Gastrocnemius medialis (tissue), 4 donors: ENCODE measurements around the gene KCNQ2. TPM values are rescaled to one million over a fixed set of nuclear protein-coding genes. Genes with fewer than 3 reads are reported as not detected.

Experiments used
- ATAC-seq, 2 donors: fragments of 150-250 bp; one replicate each; pipeline ENCODE4 v1.9.1; 2016
- DNase-seq, 2 donors: peaks; one replicate each; pipeline ENCODE4 v3.0.0-alpha.2; 2019
- H3K27ac ChIP-seq, 4 donors: fragments of 200-600 bp; sonication (generic); 1 replicate in 1 of 4; 2 replicates in 3 of 4; pipeline ENCODE4 v1.5.1; 2016 to 2018; ENCODE audit warnings: mild to moderate bottlenecking in 2 of 4, moderate library complexity in 1 of 4
- H3K27me3 ChIP-seq, 3 donors: fragments of 200-600 bp; sonication (generic) in 2 of 3; 1 replicate in 1 of 3; 2 replicates in 2 of 3; pipeline versions ENCODE4 v1.5.1 to v1.6.0; 2016 to 2019; ENCODE audit warnings: mild to moderate bottlenecking in 1 of 3, moderate library complexity in 1 of 3
- H3K36me3 ChIP-seq, 2 donors: fragments of 200-600 bp; sonication (generic) in 1 of 2; one replicate each; pipeline ENCODE4 v1.5.1; 2017 to 2018
- H3K4me1 ChIP-seq, 2 donors: fragments of 200-600 bp; sonication (generic) in 1 of 2; one replicate each; pipeline ENCODE4 v1.5.1; 2016 to 2017; ENCODE audit warnings: mild to moderate bottlenecking in 2 of 2
- H3K4me3 ChIP-seq, 4 donors: fragments of 200-600 bp; sonication (generic) in 3 of 4; 1 replicate in 1 of 4; 2 replicates in 3 of 4; pipeline ENCODE4 v1.5.1; 2016 to 2019; ENCODE audit warnings: mild to moderate bottlenecking in 2 of 4
- H3K9me3 ChIP-seq, 3 donors: fragments of 200-600 bp; sonication (generic) in 2 of 3; 1 replicate in 1 of 3; 2 replicates in 2 of 3; pipeline ENCODE4 v1.5.1; 2016 to 2019
- POLR2A ChIP-seq, 2 donors: fragments of 450-650 bp; IDR thresholded peaks; one replicate each; pipeline ENCODE4 v1.6.1; 2017; ENCODE audit warnings: antibody characterized with exemption in 2 of 2, mild to moderate bottlenecking in 2 of 2, moderate library complexity in 2 of 2
- in situ Hi-C, 4 donors: fragments of 200-750 bp; cut with MboI; loops; one replicate each; pipeline versions ENCODE4 v1.15.0 to v1.8.0; 2017; ENCODE audit warnings: low sequenced_read_pairs in 4 of 4
- intact Hi-C: fragments of 100-400 bp; cut with DNase I; formaldehyde crosslinking; loops from one replicate; pipeline ENCODE4 v1.15.1; 2023; ENCODE audit warnings: low total_unique reads
- total RNA-seq, 4 donors: library from RNA; depleted of rRNA; stranded (reverse); fragments of >200 nt; gene quantifications; one replicate each; pipeline versions ENCODE4 v1.1.0 to v1.2.3, GENCODE V29; 2016
- TF ChIP-seq, protein P1 (sequence below), 5 experiments: fragments of 450-650 bp in 3 of 5; fragments of 200-600 bp in 2 of 5; sonication (generic) in 2 of 5; IDR thresholded peaks in 4 of 5; conservative IDR thresholded peaks in 1 of 5; 1 replicate in 4 of 5; 2 replicates in 1 of 5; pipeline ENCODE4 v1.5.1; 2016 to 2019; ENCODE audit warnings: antibody characterized with exemption in 5 of 5, mild to moderate bottlenecking in 3 of 5, moderate library complexity in 3 of 5

Gene KCNQ2
- total RNA-seq, 4 donors from 2014 or later, result not detected

DNA sequence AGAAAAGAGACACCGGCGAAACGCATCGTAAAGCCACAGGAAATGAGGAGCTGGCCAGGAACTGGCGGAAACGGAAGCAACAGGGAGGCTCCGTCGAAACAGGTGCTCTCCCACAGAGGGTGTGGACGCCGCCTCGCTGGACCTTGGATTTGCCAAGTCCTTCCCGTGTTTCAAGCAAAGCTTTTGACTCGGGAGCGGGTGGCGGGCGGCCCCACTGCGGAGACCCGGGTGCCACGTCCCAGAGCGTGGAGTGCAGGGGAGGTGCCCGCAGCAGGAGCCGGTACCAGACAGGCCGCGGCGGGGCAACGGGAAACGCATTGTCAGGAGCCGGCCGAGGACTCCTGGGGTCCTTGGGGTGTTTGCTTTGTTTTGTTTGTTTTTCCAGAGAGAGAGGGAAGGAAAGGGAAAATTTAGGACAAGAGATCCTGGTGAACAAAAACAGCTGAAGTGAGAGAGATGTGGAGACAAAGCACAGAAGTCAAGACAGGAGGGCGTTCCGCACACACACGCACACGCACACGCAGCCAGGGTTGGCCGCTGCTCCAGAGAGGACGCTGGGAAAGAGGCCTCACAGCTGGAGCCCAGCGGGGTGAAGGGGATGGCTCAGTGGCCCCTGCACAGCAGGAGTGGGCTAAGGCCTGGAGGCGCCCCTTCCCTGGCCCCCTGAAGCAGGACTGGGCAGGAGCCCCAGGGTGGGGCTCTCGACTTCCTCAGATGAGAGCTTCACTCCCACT, 60.4 kb downstream of the KCNQ2 start:
- H3K4me1 ChIP-seq, result no peaks in the 10 kb centered on the region
- H3K9me3 ChIP-seq, result no peaks in the 10 kb centered on the region
- no peak for DNase-seq
- intact Hi-C loops (no loop called here), in situ Hi-C loops (no loop called here)
- ATAC-seq, result no peak
- H3K27ac ChIP-seq, result no peak overlapping the region
- TF ChIP-seq, protein P1, sequence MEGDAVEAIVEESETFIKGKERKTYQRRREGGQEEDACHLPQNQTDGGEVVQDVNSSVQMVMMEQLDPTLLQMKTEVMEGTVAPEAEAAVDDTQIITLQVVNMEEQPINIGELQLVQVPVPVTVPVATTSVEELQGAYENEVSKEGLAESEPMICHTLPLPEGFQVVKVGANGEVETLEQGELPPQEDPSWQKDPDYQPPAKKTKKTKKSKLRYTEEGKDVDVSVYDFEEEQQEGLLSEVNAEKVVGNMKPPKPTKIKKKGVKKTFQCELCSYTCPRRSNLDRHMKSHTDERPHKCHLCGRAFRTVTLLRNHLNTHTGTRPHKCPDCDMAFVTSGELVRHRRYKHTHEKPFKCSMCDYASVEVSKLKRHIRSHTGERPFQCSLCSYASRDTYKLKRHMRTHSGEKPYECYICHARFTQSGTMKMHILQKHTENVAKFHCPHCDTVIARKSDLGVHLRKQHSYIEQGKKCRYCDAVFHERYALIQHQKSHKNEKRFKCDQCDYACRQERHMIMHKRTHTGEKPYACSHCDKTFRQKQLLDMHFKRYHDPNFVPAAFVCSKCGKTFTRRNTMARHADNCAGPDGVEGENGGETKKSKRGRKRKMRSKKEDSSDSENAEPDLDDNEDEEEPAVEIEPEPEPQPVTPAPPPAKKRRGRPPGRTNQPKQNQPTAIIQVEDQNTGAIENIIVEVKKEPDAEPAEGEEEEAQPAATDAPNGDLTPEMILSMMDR (IDR thresholded peaks at IDR 0.05 in 4 of 5, conservative IDR thresholded peaks at IDR 0.05 in 1 of 5), result no peak
- TF ChIP-seq POLR2A (IDR thresholded peaks at IDR 0.05), result no peak
- H3K4me3 ChIP-seq, result no peak overlapping the region
- H3K27me3 ChIP-seq, result peaks cover 33 to 46% (median 37%) of the 10 kb centered on the region in 3 donors
- H3K36me3 ChIP-seq, result no peaks in the 10 kb centered on the region

DNA sequence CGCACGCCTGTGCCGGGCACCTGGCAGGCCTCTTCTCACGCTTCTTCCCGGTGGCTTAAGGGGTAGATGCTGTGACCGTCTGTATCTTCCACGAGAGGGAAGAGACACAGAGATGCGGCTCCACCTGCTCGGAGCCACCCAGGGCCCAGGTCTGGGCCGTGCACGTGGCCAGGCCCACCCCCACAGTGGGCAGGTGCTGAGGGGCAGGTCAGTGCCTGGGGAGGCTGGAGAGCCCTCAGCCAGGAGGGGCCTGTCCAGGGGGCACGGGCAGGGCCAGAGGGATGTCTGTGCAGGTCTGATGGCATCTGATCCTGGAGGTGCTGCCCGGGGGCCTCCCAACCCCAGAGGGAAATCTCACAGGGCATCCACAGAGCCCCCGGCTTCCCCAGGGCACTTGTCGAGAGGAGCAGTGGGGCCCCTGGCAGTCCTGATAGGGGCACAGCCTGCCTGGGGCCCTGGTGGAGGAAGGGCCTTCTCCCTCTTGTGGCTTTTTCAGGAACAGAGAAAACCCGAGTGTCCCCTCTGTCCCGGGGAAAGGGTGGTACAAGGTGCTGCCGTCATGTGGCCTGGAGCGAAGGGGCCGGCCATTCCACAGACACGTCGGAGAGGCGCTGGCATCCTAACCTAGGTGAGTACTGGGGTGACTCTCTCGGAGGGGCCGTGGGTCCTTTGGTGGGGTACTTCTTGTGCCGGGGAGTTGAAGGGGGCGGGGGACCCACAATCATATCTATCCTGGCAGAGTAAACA, 61.1 kb downstream of the KCNQ2 start:
- ATAC-seq (no peak), DNase-seq (no peak)
- H3K9me3 ChIP-seq, result no peaks in the 10 kb centered on the region
- intact Hi-C loops, result no loop called here
- H3K4me3 ChIP-seq, result no peak overlapping the region
- no peak for TF ChIP-seq POLR2A (IDR thresholded peaks at IDR 0.05)
- TF ChIP-seq, protein P1 (IDR thresholded peaks at IDR 0.05 in 4 of 5, conservative IDR thresholded peaks at IDR 0.05 in 1 of 5), result no peak
- H3K27ac ChIP-seq, result no peak overlapping the region
- H3K36me3 ChIP-seq, result no peaks in the 10 kb centered on the region
- peaks cover 29 to 39% (median 33%) of the 10 kb centered on the region in 3 donors for H3K27me3 ChIP-seq
- H3K4me1 ChIP-seq, result no peaks in the 10 kb centered on the region
- in situ Hi-C loops, result no loop called here

DNA sequence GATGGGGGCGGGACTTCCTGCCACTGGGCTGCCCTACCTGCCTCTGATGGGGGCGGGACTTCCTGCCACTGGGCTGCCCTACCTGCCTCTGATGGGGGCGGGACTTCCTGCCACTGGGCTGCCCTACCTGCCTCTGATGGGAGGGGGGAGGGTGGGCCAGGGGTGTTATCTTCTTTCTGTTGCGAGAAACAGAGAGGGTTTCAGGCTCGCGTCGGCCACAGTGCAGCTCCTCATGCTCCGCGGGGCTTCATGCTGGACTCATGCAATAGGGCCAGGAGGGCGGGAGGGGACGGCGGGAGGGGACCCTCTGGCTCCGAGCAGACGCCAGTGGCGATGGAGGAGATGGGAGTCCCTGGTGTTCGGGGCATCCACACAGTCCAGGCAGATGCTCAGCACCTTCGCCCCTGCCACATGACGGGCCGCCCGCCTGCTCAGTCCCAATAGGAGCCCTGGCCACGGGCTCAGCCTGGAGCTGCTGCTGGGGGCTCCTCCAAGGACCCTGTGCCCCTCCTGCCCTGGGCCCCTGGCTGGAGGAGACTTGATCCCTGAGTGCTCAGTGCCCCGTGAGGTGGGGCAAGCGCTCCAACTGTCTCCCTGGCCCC, 62.5 kb downstream of the KCNQ2 start:
- no peaks in the 10 kb centered on the region for H3K4me1 ChIP-seq
- H3K4me3 ChIP-seq, result no peak overlapping the region
- H3K36me3 ChIP-seq, result no peaks in the 10 kb centered on the region
- in situ Hi-C loops, result no loop called here
- no peak for ATAC-seq
- TF ChIP-seq, protein P1 (IDR thresholded peaks at IDR 0.05 in 4 of 5, conservative IDR thresholded peaks at IDR 0.05 in 1 of 5), result no peak
- TF ChIP-seq POLR2A (IDR thresholded peaks at IDR 0.05), result no peak
- intact Hi-C loops, result no loop called here
- peaks cover 24 to 29% (median 26%) of the 10 kb centered on the region in 3 donors for H3K27me3 ChIP-seq
- no peak for DNase-seq
- no peaks in the 10 kb centered on the region for H3K9me3 ChIP-seq
- no peak overlapping the region for H3K27ac ChIP-seq

DNA sequence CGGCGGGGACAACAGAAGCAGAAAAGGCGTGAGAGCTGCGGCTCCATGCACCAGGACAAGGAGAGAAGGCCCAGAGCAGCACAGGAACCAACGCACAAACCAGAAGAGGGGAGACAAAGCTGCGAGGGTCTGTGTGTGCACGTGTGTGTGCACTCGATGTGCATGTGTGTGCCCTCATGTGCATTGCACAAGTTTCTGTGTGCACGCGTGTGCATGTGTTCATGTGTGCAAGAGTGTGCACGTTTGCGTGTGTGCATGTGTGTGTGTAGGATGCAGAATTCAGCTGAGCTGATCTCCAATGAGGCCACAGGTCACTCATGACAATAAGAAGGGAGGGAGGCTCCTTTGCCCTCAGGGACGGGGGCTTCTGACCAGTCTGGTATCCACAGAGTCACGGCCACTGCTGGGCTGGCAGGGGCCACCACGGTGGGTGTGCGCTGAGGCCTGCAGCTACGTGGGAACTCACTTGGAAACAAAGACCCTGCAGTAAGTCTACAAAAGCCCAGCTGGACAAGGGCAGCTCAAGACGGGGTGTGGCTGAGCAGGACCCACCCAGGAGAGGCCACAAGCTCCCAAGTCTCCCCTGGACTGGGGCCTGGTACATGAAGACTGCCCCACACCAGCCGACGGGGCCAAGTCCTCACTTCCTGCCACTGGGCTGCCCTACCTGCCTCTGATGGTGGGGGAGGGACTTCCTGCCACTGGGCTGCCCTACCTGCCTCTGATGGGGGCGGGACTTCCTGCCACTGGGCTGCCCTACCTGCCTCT, 63.2 kb downstream of the KCNQ2 start:
- no peak for DNase-seq
- Histone ChIP-seq H3K27me3 (peaks cover 23 to 29% (median 24%) of the 10 kb centered on the region in 3 donors), H3K36me3 (no peaks in the 10 kb centered on the region), H3K4me3 (no peak overlapping the region), H3K4me1 (no peaks in the 10 kb centered on the region), H3K9me3 (no peaks in the 10 kb centered on the region), H3K27ac (no peak overlapping the region)
- ATAC-seq, result no peak
- in situ Hi-C loops, result no loop called here
- intact Hi-C loops, result no loop called here
- TF ChIP-seq POLR2A (IDR thresholded peaks at IDR 0.05), result no peak
- TF ChIP-seq, protein P1 (IDR thresholded peaks at IDR 0.05 in 4 of 5, conservative IDR thresholded peaks at IDR 0.05 in 1 of 5), result no peak
